ENCODE results near the gene ATP6V0A4.
A peak's percentile ranks its signal among the peaks of the same experiment; 100 is the strongest.

GRCh38 chr7:138842111-138842510 is 44.1 kb upstream of the ATP6V0A4 start:
- TF ChIP-seq CTCF (IDR thresholded peaks at IDR 0.05): no peak
- no peak for TF ChIP-seq ZBTB21 (CRISPR knock-in tag; IDR thresholded peaks at IDR 0.05; ENCODE audit: borderline replicate concordance)
- TF ChIP-seq HMGA2 (CRISPR knock-in tag; IDR thresholded peaks at IDR 0.05): no peak
- no peak for TF ChIP-seq NR1H2 (CRISPR knock-in tag; IDR thresholded peaks at IDR 0.05)
- peak; percentile 70 for TF ChIP-seq USF2 (CRISPR knock-in tag; IDR thresholded peaks at IDR 0.05)
- no peak for TF ChIP-seq MAX (CRISPR knock-in tag; IDR thresholded peaks at IDR 0.05)
- no peak for TF ChIP-seq E2F5 (CRISPR knock-in tag; IDR thresholded peaks at IDR 0.05)
- TF ChIP-seq FOXJ3 (CRISPR knock-in tag; IDR thresholded peaks at IDR 0.05; ENCODE audit: borderline replicate concordance): no peak
- TF ChIP-seq TEAD1 (CRISPR knock-in tag; IDR thresholded peaks at IDR 0.05): no peak
- TF ChIP-seq HMGXB4 (CRISPR knock-in tag; IDR thresholded peaks at IDR 0.05): no peak
- TF ChIP-seq FOXP1 (CRISPR knock-in tag; IDR thresholded peaks at IDR 0.05; ENCODE audit: borderline replicate concordance): no peak
- TF ChIP-seq ESRRA (CRISPR knock-in tag; IDR thresholded peaks at IDR 0.05; ENCODE audit: borderline replicate concordance): no peak
- no peak for TF ChIP-seq ATF2 (CRISPR knock-in tag; IDR thresholded peaks at IDR 0.05; ENCODE audit: borderline replicate concordance, low read depth)
- no peak for TF ChIP-seq MYBL2 (CRISPR knock-in tag; IDR thresholded peaks at IDR 0.05)
